Keratinocyte (primary cell): ENCODE results near the gene SEBOX.

Experiments
- EZH2 ChIP-seq: IDR thresholded peaks from one replicate; pipeline ENCODE4 v1.6.1; 2012; ENCODE audit warnings: inconsistent platforms, mild to moderate bottlenecking, low read length, moderate library complexity
- TF ChIP-seq, protein P1 (sequence below), 3 experiments: IDR thresholded peaks in 1 of 3; conservative IDR thresholded peaks in 1 of 3; optimal IDR thresholded peaks in 1 of 3; 2 replicates in 2 of 3; 3 replicates in 1 of 3; pipeline versions ENCODE3 to v1.5.1; 2011; ENCODE audit warnings: low read length in 3 of 3, mild to moderate bottlenecking in 3 of 3, moderate library complexity in 2 of 3, control low read depth in 1 of 3, inconsistent platforms in 1 of 3; ENCODE audit not compliant: insufficient read depth in 2 of 3; ENCODE audit errors: extremely low read depth in 1 of 3

DNA sequence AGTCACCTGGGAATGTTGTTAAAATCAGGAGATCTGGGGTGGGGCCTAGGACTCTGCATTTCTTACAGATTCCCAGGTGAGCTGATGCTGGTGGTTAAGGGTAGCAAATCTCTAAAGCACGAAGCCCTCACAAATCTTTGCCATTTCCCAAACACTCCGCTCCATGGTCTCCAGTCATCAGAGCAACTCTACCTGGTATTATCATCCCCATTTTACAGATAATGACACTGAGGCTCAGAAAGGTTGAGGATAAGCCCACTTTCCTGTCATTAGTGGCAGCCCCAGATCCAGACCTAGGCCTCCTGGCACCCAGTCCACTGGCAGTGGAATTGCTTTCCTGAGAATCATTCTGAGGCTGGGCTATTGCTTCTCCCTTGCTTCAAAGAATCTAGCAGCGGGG, 32.3 kb upstream of the SEBOX start:
- TF ChIP-seq, protein P1, sequence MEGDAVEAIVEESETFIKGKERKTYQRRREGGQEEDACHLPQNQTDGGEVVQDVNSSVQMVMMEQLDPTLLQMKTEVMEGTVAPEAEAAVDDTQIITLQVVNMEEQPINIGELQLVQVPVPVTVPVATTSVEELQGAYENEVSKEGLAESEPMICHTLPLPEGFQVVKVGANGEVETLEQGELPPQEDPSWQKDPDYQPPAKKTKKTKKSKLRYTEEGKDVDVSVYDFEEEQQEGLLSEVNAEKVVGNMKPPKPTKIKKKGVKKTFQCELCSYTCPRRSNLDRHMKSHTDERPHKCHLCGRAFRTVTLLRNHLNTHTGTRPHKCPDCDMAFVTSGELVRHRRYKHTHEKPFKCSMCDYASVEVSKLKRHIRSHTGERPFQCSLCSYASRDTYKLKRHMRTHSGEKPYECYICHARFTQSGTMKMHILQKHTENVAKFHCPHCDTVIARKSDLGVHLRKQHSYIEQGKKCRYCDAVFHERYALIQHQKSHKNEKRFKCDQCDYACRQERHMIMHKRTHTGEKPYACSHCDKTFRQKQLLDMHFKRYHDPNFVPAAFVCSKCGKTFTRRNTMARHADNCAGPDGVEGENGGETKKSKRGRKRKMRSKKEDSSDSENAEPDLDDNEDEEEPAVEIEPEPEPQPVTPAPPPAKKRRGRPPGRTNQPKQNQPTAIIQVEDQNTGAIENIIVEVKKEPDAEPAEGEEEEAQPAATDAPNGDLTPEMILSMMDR (optimal IDR thresholded peaks at IDR 0.05 in 1 of 3, IDR thresholded peaks at IDR 0.05 in 1 of 3, conservative IDR thresholded peaks at IDR 0.05 in 1 of 3; ENCODE audit: extremely low read depth in 1 of 3, insufficient read depth in 2 of 3, low read length in 3 of 3) = no peak
- TF ChIP-seq EZH2 = no peak
